DMS 273 (cell line): ENCODE results near the gene TARBP1.
"Not testable (repeated sequence)": the region's sequence is repeated elsewhere in the genome, so short reads cannot be mapped to it uniquely, and the experiment has no call there.

Experiments used
- DNase-seq: peaks from one replicate; lab custom pipeline; 2025; ENCODE audit not compliant: unreplicated experiment; lab: John Stamatoyannopoulos, UW

The TARBP1 gene

GRCh38 chr1:234478481-234479309 lies at the start of gene TARBP1:
Gene TARBP1, minus strand, starts transcription at chr1:234479179. Its CDS starts 76 bp downstream, at chr1:234479103.
- DNase-seq: peak; percentile 95

GRCh38 chr1:234528074-234528865 lies 49.3 kb upstream of the TARBP1 start:
- DNase-seq: no peak

- DNase-seq: no peak
Observed at GRCh38 chr1:234527346-234527745, 48.4 kb upstream of the TARBP1 start.

GRCh38 chr1:234526922-234527321 lies 47.9 kb upstream of the TARBP1 start:
- DNase-seq: no peak

- no peak for DNase-seq
Observed at GRCh38 chr1:234525099-234525799, 46.3 kb upstream of the TARBP1 start.

- DNase-seq: no peak
Observed at GRCh38 chr1:234521836-234522235, 42.9 kb upstream of the TARBP1 start.

GRCh38 chr1:234520908-234521817 lies 42.2 kb upstream of the TARBP1 start:
- DNase-seq: no peak

- no peak for DNase-seq
Observed at GRCh38 chr1:234519506-234519905, 40.5 kb upstream of the TARBP1 start.

- no peak for DNase-seq
Observed at GRCh38 chr1:234518876-234519275, 39.9 kb upstream of the TARBP1 start.

- not testable (repeated sequence) for DNase-seq
Observed at GRCh38 chr1:234518086-234518485, 39.1 kb upstream of the TARBP1 start.

GRCh38 chr1:234517110-234517802 lies 38.3 kb upstream of the TARBP1 start:
- DNase-seq: no peak

GRCh38 chr1:234515821-234516241 lies 36.9 kb upstream of the TARBP1 start:
- DNase-seq: no peak

- DNase-seq: no peak
Observed at GRCh38 chr1:234515411-234515810, 36.4 kb upstream of the TARBP1 start.

GRCh38 chr1:234512451-234512861 lies 33.5 kb upstream of the TARBP1 start:
- no peak for DNase-seq

- peak; percentile 71 for DNase-seq
Observed at GRCh38 chr1:234509457-234510328, 30.7 kb upstream of the TARBP1 start.

GRCh38 chr1:234507626-234508387 lies 28.8 kb upstream of the TARBP1 start:
- no peak for DNase-seq

- no peak for DNase-seq
Observed at GRCh38 chr1:234507089-234507488, 28.1 kb upstream of the TARBP1 start.

GRCh38 chr1:234505769-234506102 lies 26.8 kb upstream of the TARBP1 start:
- no peak for DNase-seq
